Measurements from ENCODE around the gene BABAM2.
A peak's percentile ranks its signal among the peaks of the same experiment; 100 is the strongest.

The BABAM2 gene

GRCh38 chr2:27935026-27935425, 44.5 kb downstream of the BABAM2 start:
- no peak for FAIRE-seq

GRCh38 chr2:27940090-27940671, 49.7 kb downstream of the BABAM2 start:
- FAIRE-seq (no peak), DNase-seq (ENCODE audit: extremely low spot score, insufficient read length, low read depth) (no peak)

More at GRCh38 chr2:27935026-27935425, 44.5 kb downstream of the BABAM2 start:
- DNase-seq (ENCODE audit: extremely low spot score, insufficient read length, low read depth), result no peak

- DNase-seq (ENCODE audit: extremely low spot score, insufficient read length, low read depth) (no peak), FAIRE-seq (no peak)
These were observed 50.5 kb downstream of the BABAM2 start for GRCh38 chr2:27940982-27941381.

GRCh38 chr2:27942612-27943547, 52.4 kb downstream of the BABAM2 start:
- FAIRE-seq, result no peak

GRCh38 chr2:27946530-27947060, 56.1 kb downstream of the BABAM2 start:
- FAIRE-seq (no peak), DNase-seq (ENCODE audit: extremely low spot score, insufficient read length, low read depth) (no peak)

More at GRCh38 chr2:27942612-27943547, 52.4 kb downstream of the BABAM2 start:
- DNase-seq (ENCODE audit: extremely low spot score, insufficient read length, low read depth), result no peak

GRCh38 chr2:27952070-27952469, 61.5 kb downstream of the BABAM2 start:
- FAIRE-seq (no peak), DNase-seq (ENCODE audit: extremely low spot score, insufficient read length, low read depth) (no peak)

- no peak for FAIRE-seq
- DNase-seq (ENCODE audit: extremely low spot score, insufficient read length, low read depth), result no peak
These were observed 62.5 kb downstream of the BABAM2 start for GRCh38 chr2:27953077-27953476.

- DNase-seq (ENCODE audit: extremely low spot score, insufficient read length, low read depth) (no peak), FAIRE-seq (peak; percentile 39)
These were observed 63.7 kb downstream of the BABAM2 start for GRCh38 chr2:27954221-27954673.

GRCh38 chr2:27954771-27955383, 64.3 kb downstream of the BABAM2 start:
- DNase-seq (ENCODE audit: extremely low spot score, insufficient read length, low read depth) (no peak), FAIRE-seq (peak; percentile 70)

- DNase-seq (ENCODE audit: extremely low spot score, insufficient read length, low read depth) (no peak), FAIRE-seq (no peak)
These were observed 65.0 kb downstream of the BABAM2 start for GRCh38 chr2:27955384-27956161.

GRCh38 chr2:27956888-27957287, 66.4 kb downstream of the BABAM2 start:
- FAIRE-seq (no peak), DNase-seq (ENCODE audit: extremely low spot score, insufficient read length, low read depth) (no peak)

GRCh38 chr2:27958711-27959378, 68.3 kb downstream of the BABAM2 start:
- FAIRE-seq (no peak), DNase-seq (ENCODE audit: extremely low spot score, insufficient read length, low read depth) (no peak)

- DNase-seq (ENCODE audit: extremely low spot score, insufficient read length, low read depth), result no peak
- no peak for FAIRE-seq
These were observed 69.0 kb downstream of the BABAM2 start for GRCh38 chr2:27959496-27959895.

- no peak for DNase-seq (ENCODE audit: extremely low spot score, insufficient read length, low read depth)
- no peak for FAIRE-seq
These were observed 69.8 kb downstream of the BABAM2 start for GRCh38 chr2:27960237-27960912.

- DNase-seq (ENCODE audit: extremely low spot score, insufficient read length, low read depth) (no peak), FAIRE-seq (no peak)
These were observed 71.5 kb downstream of the BABAM2 start for GRCh38 chr2:27962006-27962405.

- no peak for FAIRE-seq
- no peak for DNase-seq (ENCODE audit: extremely low spot score, insufficient read length, low read depth)
These were observed 72.9 kb downstream of the BABAM2 start for GRCh38 chr2:27963472-27963871.

GRCh38 chr2:27964067-27964466, 73.5 kb downstream of the BABAM2 start:
- FAIRE-seq (no peak), DNase-seq (ENCODE audit: extremely low spot score, insufficient read length, low read depth) (no peak)

GRCh38 chr2:27965841-27966240, 75.3 kb downstream of the BABAM2 start:
- FAIRE-seq (no peak), DNase-seq (ENCODE audit: extremely low spot score, insufficient read length, low read depth) (no peak)

- FAIRE-seq (no peak), DNase-seq (ENCODE audit: extremely low spot score, insufficient read length, low read depth) (no peak)
These were observed 75.9 kb downstream of the BABAM2 start for GRCh38 chr2:27966466-27966865.
